ENCODE measurements around the gene PRICKLE1. TPM values are rescaled to one million over a fixed set of nuclear protein-coding genes. Genes with fewer than 3 reads are reported as not detected.

The PRICKLE1 gene
- total RNA-seq, 2 donors from 2014 or later: 7.5 to 12.4 TPM

DNA sequence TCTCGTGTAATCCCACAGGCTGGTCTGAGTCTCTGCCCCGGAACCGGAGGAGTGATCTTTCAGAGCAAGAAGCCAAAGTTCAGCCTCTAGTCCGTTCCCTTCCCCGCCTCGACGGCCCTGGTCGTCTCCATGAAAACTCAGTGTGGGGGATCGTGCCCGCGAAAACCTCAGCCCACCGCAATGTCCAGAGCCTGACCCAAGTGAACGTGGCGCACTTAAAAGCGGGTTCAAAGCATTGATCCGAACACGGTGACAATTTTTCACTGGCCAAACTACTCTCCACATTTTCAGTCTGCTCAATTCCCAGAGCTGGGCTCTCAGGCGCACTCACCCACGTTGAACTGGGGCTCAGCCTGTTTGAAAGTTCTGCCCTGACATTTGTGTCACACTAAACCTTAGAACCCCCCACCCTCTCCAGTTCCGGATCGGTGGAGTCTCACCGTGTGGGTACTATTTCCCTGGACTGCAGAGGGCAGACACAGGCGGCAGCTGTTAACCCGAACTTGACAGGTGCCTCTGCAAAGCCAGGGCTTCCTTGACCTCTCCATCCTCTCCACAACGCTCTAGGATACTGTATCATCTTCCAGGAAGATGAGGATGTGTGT, 886 bp upstream of the PRICKLE1 start:
- Histone ChIP-seq H3K27ac (peak overlapping the region in 1 of 2 donors; percentile 28), H3K4me3 (peak overlapping the region; percentile 48 to 53), H3K4me1 (replicated peaks) (no peaks in the 10 kb centered on the region), H3K9me3 (no peaks in the 10 kb centered on the region), H3K36me3 (no peaks in the 10 kb centered on the region), H3K27me3 (replicated peaks; ENCODE audit: insufficient read depth) (no peaks in the 10 kb centered on the region)
- WGBS: 3% methylated on average over 25 of the region's 25 CpGs
- intact Hi-C loops (cut with DNase I): no loop called here
- DNase-seq (ENCODE audit: low spot score): no peak
- no peak for TF ChIP-seq POLR2AphosphoS5 (IDR thresholded peaks at IDR 0.05)
- no peak for TF ChIP-seq POLR2A (IDR thresholded peaks at IDR 0.05)
- TF ChIP-seq CTCF (IDR thresholded peaks at IDR 0.05): no peak

DNA sequence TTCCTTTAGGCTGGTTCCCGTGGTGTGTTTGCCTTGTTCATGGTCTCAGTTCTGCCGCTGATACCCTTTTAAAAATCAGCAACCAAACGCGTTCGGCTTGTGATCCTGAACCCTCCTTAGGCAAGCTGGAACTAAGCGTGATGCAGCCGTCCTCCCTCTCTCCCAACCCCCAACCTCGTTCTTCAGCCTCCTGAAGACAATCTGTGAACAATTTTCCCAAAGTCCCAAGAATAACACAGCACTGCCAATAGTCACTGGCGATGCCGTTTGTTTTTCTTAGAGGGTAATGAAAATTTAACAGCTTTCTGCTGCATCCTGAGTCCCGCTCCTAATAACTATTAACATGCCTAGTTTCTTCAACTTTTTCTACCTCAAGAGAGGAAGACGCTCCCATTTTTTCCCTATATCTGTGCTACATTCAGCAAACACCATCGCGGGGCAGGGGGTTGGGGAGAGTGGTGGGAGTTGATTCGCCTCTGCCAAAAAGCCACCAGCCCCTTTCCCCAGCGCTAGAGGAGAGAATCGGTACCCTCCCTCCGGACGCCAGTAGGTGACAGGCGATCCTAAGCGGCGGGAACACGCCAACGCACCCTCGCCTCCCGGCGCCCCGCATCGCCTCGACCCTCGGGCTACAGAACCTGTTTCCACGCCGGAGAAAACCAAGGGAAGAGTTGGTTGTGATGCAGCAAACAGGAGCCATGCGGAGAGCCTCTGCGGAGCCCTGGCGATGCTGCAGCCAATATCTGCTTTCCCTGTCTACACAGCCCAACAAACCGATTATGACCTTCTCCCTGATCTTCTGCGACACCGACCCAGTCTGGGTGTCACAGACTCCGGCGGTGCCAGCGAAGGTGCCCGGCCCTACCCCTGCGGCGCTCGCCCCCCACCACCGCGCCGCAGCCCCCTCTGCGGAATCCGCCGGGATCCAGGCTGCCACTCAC, 752 bp downstream of the PRICKLE1 start:
- no peaks in the 10 kb centered on the region for H3K36me3 ChIP-seq
- no peaks in the 10 kb centered on the region for H3K27me3 ChIP-seq (replicated peaks; ENCODE audit: insufficient read depth)
- intact Hi-C loops (cut with DNase I): loop anchor here (2.0 to 10.0 kb wide), 5 partner anchors 106 to 749 kb away; no protein-coding TSS in a partner anchor
- H3K9me3 ChIP-seq: no peaks in the 10 kb centered on the region
- DNase-seq (ENCODE audit: low spot score): no peak
- no peaks in the 10 kb centered on the region for H3K4me1 ChIP-seq (replicated peaks)
- WGBS: 7% methylated on average over 51 of the region's 52 CpGs
- H3K4me3 ChIP-seq: peak overlapping the region; percentile 48 to 53
- TF ChIP-seq POLR2A (IDR thresholded peaks at IDR 0.05) (no peak), CTCF (IDR thresholded peaks at IDR 0.05) (peak in 2 of 4 experiments; percentile 40 to 46)
- H3K27ac ChIP-seq: peak overlapping the region; percentile 40 to 65

- H3K27ac ChIP-seq: no peak overlapping the region
- no peaks in the 10 kb centered on the region for H3K36me3 ChIP-seq
- no peak for TF ChIP-seq POLR2A (IDR thresholded peaks at IDR 0.05)
- TF ChIP-seq CTCF (IDR thresholded peaks at IDR 0.05): no peak
- no peak for TF ChIP-seq POLR2AphosphoS5 (IDR thresholded peaks at IDR 0.05)
- intact Hi-C loops (cut with DNase I): loop anchor here (2.0 to 10.0 kb wide), 5 partner anchors 106 to 749 kb away; no protein-coding TSS in a partner anchor
- no peaks in the 10 kb centered on the region for H3K4me1 ChIP-seq (replicated peaks)
- H3K27me3 ChIP-seq (replicated peaks; ENCODE audit: insufficient read depth): no peaks in the 10 kb centered on the region
- no peaks in the 10 kb centered on the region for H3K9me3 ChIP-seq
- peak overlapping the region in 1 of 2 donors; percentile 53 for H3K4me3 ChIP-seq
- DNase-seq (ENCODE audit: low spot score): no peak
- 72% methylated on average over 7 of the region's 7 CpGs for WGBS
Observed at GRCh38 chr12:42587601-42588523, 1.7 kb downstream of the PRICKLE1 start.

DNA sequence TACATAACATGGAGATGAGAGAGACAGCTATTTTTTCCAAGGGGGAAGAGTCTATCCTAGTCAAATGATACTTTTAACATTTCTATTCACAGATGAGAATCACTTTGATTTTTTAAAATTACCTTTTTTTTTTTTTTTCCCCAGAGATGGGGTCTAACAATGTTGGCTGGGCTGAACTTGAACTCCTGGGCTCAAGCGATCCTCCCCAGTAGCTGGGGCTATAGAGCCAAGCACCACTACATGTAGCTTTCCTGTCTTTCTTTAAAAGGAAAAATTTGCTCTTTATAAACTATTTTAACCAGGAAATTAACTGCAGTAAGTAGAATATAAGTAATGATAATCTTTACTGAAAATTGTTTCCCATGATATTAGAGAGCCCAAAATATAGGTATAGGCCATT, 3.3 kb downstream of the PRICKLE1 start:
- Histone ChIP-seq H3K4me1 (replicated peaks) (no peaks in the 10 kb centered on the region), H3K4me3 (no peak overlapping the region), H3K36me3 (no peaks in the 10 kb centered on the region), H3K27ac (no peak overlapping the region), H3K27me3 (replicated peaks; ENCODE audit: insufficient read depth) (no peaks in the 10 kb centered on the region), H3K9me3 (no peaks in the 10 kb centered on the region)
- no peak for DNase-seq (ENCODE audit: low spot score)
- 76% methylated on average over 1 of the region's 1 CpG for WGBS
- TF ChIP-seq POLR2A (IDR thresholded peaks at IDR 0.05) (no peak), POLR2AphosphoS5 (IDR thresholded peaks at IDR 0.05) (no peak), CTCF (IDR thresholded peaks at IDR 0.05) (no peak)
- intact Hi-C loops (cut with DNase I): loop anchor here (5.0 to 10.0 kb wide), 4 partner anchors 104 to 751 kb away; no protein-coding TSS in a partner anchor
